Measurements from ENCODE around the gene RINL.
"Not testable (repeated sequence)": the region's sequence is repeated elsewhere in the genome, so short reads cannot be mapped to it uniquely, and the experiment has no call there.

RINL gene

DNA sequence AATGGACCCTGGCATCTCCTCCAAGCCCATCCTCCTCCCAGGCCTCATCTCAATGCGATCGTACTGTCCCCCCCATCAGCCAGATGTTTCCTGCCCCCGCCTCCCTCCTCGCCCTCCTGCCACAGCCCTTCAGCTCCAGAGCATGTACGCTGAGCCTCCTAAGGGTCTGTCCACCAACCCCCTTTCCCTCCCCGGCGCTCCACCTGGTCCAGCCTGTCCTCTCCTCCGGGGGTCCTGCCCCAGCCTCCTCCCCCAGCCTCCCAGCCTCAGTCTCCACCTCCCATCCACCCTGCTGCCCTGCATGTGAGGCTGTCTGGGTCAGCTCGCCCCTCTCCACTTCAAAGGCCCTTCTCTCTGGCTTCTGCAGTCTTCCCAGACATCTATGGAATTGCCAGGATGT is 16.9 kb upstream of the RINL start:
- FAIRE-seq (no peak), DNase-seq (ENCODE audit: insufficient read length, low spot score) (no peak)
- TF ChIP-seq POLR2A (IDR thresholded peaks at IDR 0.05; ENCODE audit: low read depth, low read length) (no peak), TAF1 (IDR thresholded peaks at IDR 0.05; ENCODE audit: low read depth, low read length) (no peak), POU2F2 (IDR thresholded peaks at IDR 0.05; ENCODE audit: low read depth, low read length) (no peak), PAX5 (IDR thresholded peaks at IDR 0.05; ENCODE audit: insufficient read depth, low read length, severe bottlenecking) (no peak), SPI1 (IDR thresholded peaks at IDR 0.05; ENCODE audit: low read depth, low read length) (no peak), POLR2AphosphoS5 (IDR thresholded peaks at IDR 0.05; ENCODE audit: low read depth, low read length) (no peak)

DNA sequence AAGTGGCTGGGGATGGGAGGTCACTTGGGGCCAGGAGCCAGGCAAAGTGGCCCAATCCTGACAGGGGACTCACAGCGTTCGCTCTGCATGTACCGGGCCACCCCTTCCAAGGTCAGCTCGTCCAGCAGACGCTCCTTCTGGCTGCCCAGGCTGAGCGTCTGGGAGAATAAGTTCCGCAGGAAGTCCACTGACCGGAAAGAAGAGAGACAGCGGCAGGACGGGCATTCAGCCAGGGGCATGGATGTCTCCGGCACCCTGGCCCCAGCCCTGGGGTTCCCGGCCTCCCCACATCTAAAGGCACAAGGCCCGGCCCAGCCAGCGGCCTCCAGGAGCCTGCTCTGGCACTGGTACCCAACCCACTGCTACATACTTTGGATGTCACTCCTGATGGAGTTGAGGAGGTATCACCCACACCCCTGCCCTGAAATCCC is 15.3 kb upstream of the RINL start:
- TF ChIP-seq POLR2AphosphoS5 (IDR thresholded peaks at IDR 0.05; ENCODE audit: low read depth, low read length) = no peak
- TF ChIP-seq SPI1 (IDR thresholded peaks at IDR 0.05; ENCODE audit: low read depth, low read length) = no peak
- no peak for TF ChIP-seq PAX5 (IDR thresholded peaks at IDR 0.05; ENCODE audit: insufficient read depth, low read length, severe bottlenecking)
- FAIRE-seq = no peak
- no peak for DNase-seq (ENCODE audit: insufficient read length, low spot score)

DNA sequence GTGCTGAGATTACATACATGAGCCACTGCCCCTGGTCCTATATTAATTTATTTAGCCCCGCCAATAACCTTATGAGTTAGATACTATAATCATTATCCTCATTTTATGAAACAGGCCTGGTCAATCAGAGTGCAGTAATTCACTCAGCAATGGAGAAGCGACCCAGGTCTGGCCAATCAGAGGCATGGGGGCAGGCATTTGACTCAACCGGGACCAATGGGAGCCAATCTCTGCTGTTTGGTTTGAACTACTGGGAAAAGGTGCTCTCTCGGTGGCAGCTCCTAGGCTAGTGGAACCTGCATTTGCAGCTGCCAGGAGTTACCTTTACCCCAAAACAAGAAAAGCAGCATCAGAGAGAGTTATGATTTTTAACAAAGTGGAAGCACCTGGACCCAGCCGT is 14.8 kb upstream of the RINL start:
- DNase-seq (ENCODE audit: insufficient read length, low spot score) = no peak
- TF ChIP-seq PAX5 (IDR thresholded peaks at IDR 0.05; ENCODE audit: insufficient read depth, low read length, severe bottlenecking) (no peak), POLR2A (IDR thresholded peaks at IDR 0.05; ENCODE audit: low read depth, low read length) (no peak), SPI1 (IDR thresholded peaks at IDR 0.05; ENCODE audit: low read depth, low read length) (no peak), POU2F2 (IDR thresholded peaks at IDR 0.05; ENCODE audit: low read depth, low read length) (no peak), POLR2AphosphoS5 (IDR thresholded peaks at IDR 0.05; ENCODE audit: low read depth, low read length) (no peak), TAF1 (IDR thresholded peaks at IDR 0.05; ENCODE audit: low read depth, low read length) (no peak)

DNA sequence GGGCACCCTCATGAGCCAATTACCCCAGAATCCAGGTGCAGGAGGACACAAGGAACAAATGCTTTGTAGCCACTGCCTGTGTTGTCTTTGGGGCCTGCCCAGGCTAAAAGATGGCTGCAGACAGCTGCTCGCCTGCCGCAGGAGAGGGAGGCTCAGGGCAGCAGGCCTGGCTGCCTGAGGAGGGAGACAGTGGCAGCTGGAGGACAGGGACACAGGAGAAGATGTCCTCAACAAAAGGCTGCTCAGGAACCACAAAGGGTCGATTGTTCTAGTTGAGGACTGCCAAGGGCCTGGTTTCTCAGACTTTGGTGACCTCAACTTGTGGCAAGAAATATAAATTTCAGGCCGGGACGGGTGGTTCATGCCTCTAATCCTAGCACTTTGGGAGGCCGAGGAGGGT is 13.7 kb upstream of the RINL start:
- TF ChIP-seq POLR2AphosphoS5 (IDR thresholded peaks at IDR 0.05; ENCODE audit: low read depth, low read length) (no peak), PAX5 (IDR thresholded peaks at IDR 0.05; ENCODE audit: insufficient read depth, low read length, severe bottlenecking) (no peak), POU2F2 (IDR thresholded peaks at IDR 0.05; ENCODE audit: low read depth, low read length) (no peak), POLR2A (IDR thresholded peaks at IDR 0.05; ENCODE audit: low read depth, low read length) (no peak), TAF1 (IDR thresholded peaks at IDR 0.05; ENCODE audit: low read depth, low read length) (no peak), SPI1 (IDR thresholded peaks at IDR 0.05; ENCODE audit: low read depth, low read length) (no peak)
- no peak for FAIRE-seq

More for the DNA sequence above, 14.8 kb upstream of the RINL start:
- FAIRE-seq = no peak

DNA sequence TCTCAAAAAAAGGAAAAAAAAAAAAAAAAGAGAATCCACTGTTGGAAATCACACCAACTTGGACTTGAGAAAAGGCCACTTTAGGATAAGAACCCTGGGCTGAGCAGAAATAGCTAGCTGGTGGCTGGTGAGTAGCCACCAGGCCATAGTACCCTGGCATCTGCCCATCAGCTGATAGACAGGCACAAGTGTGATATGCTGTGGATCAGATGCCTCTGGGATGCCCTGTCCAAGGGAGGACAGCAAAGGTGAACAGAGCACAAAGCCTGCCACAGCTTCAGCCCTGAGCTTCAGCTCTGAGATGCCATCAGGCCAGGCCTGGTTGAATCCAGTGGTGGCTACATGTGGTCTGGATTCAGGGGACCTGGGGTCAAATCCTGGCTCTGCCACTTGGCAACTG is 12.6 kb upstream of the RINL start:
- TF ChIP-seq POU2F2 (IDR thresholded peaks at IDR 0.05; ENCODE audit: low read depth, low read length) (no peak), SPI1 (IDR thresholded peaks at IDR 0.05; ENCODE audit: low read depth, low read length) (no peak), PAX5 (IDR thresholded peaks at IDR 0.05; ENCODE audit: insufficient read depth, low read length, severe bottlenecking) (no peak), TAF1 (IDR thresholded peaks at IDR 0.05; ENCODE audit: low read depth, low read length) (no peak), POLR2A (IDR thresholded peaks at IDR 0.05; ENCODE audit: low read depth, low read length) (no peak), POLR2AphosphoS5 (IDR thresholded peaks at IDR 0.05; ENCODE audit: low read depth, low read length) (no peak)
- DNase-seq (ENCODE audit: insufficient read length, low spot score) (no peak), FAIRE-seq (no peak)

More for the DNA sequence above, 13.7 kb upstream of the RINL start:
- DNase-seq (ENCODE audit: insufficient read length, low spot score) = no peak

DNA sequence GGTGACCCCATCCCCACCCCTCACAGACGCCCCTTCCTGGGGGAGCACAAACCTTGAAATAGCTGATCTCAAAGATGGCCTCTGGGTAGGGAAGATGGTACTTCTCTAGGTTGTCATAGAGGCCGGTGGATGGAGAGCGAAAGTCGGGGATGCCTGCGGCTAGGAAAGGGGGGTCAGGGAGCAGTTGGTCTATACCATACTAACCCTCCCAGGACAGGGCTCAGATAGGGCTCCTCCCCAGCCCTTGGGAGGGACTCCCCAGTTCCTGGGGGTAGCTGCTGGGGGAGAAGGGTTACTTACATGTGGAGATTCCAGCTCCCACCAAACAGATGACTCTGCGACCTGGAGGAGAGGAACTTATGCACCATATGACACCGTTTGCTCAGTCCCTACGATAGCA is 11.7 kb upstream of the RINL start:
- DNase-seq (ENCODE audit: insufficient read length, low spot score) (no peak), FAIRE-seq (no peak)
- TF ChIP-seq POLR2AphosphoS5 (IDR thresholded peaks at IDR 0.05; ENCODE audit: low read depth, low read length) = no peak

DNA sequence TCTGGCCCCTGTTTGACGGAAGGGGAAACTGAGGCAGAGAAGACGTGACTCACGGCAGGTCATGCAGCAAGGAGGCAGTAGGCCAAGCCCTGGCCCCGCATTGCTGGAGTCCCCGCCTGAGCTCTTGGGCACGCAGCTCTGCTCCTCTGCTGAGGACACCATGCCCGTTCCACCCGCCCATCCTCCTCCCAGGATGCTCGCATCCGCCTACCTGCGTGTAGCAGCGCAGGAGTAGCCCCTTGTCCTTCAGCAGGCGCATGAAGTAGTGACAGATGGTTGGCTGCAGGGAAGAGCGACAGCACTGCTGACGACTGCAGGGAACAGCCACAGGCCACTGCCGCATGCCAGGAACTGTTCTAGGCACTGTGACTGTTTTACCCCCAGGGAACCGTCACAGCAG is 10.8 kb upstream of the RINL start:
- no peak for FAIRE-seq
- DNase-seq (ENCODE audit: insufficient read length, low spot score) = no peak
- TF ChIP-seq POLR2A (IDR thresholded peaks at IDR 0.05; ENCODE audit: low read depth, low read length) (no peak), POLR2AphosphoS5 (IDR thresholded peaks at IDR 0.05; ENCODE audit: low read depth, low read length) (no peak), SPI1 (IDR thresholded peaks at IDR 0.05; ENCODE audit: low read depth, low read length) (no peak), POU2F2 (IDR thresholded peaks at IDR 0.05; ENCODE audit: low read depth, low read length) (no peak), PAX5 (IDR thresholded peaks at IDR 0.05; ENCODE audit: insufficient read depth, low read length, severe bottlenecking) (no peak), TAF1 (IDR thresholded peaks at IDR 0.05; ENCODE audit: low read depth, low read length) (no peak)

DNA sequence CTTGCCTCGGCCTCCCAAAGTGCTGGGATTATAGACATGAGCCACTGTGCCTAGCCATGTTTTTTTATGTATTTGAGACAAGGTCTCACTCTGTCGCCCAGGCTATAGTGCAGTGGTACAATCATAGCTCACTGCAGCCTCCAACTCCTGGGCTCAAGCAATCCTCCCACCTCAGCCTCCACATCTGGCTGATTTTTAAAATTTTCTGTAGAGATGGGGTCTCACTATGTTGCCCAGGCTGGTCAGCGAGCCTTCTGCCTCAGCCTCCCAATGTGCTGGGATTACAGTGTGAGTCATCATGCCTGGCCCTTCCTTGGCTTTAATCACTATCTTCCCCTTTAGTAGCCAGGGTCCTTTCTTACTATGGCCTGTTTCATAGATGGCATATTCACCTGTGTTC is 6.6 kb upstream of the RINL start:
- not testable (repeated sequence) for FAIRE-seq; DNase-seq (ENCODE audit: insufficient read length, low spot score)

DNA sequence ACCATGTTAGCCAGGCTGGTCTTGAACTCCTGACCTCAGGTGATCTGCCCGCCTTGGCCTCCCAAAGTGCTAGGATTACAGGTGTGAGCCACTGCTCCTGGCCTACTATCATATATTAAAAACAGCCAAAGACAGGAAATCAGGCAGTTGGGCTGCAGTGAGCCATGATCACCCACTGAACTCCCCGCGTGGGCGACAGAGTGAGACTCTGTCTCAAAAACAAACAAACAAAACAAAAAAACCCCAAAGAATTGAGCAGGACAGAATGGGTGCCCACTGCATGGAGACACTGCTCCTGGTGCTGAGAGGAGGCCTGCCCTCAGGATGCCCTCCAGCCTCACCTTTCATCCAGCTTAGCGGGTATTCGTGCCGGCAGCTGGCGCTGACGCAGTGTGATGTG is 5.2 kb upstream of the RINL start:
- FAIRE-seq (no peak), DNase-seq (ENCODE audit: insufficient read length, low spot score) (no peak)
- TF ChIP-seq PAX5 (IDR thresholded peaks at IDR 0.05; ENCODE audit: insufficient read depth, low read length, severe bottlenecking) = no peak
- no peak for TF ChIP-seq SPI1 (IDR thresholded peaks at IDR 0.05; ENCODE audit: low read depth, low read length)
- no peak for TF ChIP-seq POLR2A (IDR thresholded peaks at IDR 0.05; ENCODE audit: low read depth, low read length)
- no peak for TF ChIP-seq POU2F2 (IDR thresholded peaks at IDR 0.05; ENCODE audit: low read depth, low read length)
- no peak for TF ChIP-seq POLR2AphosphoS5 (IDR thresholded peaks at IDR 0.05; ENCODE audit: low read depth, low read length)
- no peak for TF ChIP-seq TAF1 (IDR thresholded peaks at IDR 0.05; ENCODE audit: low read depth, low read length)

DNA sequence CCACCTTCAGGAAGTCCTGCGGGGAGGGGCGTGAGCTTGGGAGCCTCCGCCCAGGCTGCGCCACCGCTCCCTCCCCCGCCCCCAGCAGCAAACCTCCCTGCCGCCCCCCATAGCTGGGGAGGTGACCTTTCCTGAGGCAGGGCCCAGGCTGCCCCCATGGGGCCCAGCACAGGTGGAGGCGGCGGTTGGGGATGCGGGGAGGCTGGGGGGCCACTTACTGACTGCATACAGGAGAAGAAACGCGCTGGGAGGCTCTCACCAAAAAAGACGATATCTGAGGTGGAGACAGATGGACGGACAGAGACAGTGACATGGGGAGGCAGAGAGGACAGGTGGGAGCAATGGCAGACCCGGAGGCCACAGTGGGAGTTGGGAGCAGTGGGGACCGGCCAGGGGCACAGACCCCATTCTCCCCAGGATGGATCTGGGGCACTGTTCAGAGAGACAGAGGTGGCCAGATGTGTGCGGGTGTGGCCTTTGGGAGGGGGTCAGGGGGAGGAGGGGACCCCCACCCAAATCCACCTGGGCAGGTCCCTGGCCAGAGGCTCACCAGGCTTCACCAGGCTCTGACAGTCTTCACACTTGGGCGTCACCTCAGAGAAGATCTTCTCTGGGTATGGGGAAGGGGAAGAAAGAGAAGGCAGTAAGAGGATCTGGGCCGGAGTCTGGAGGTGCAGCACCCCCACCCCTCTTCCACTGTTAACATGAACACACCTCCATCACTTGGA is 3.0 kb upstream of the RINL start:
- no peak for FAIRE-seq
- no peak for TF ChIP-seq PAX5 (IDR thresholded peaks at IDR 0.05; ENCODE audit: insufficient read depth, low read length, severe bottlenecking)
- TF ChIP-seq SPI1 (IDR thresholded peaks at IDR 0.05; ENCODE audit: low read depth, low read length) = no peak
- DNase-seq (ENCODE audit: insufficient read length, low spot score) = no peak
